ENCODE results near the gene DOK4.

- no peak for TF ChIP-seq POLR2A (IDR thresholded peaks at IDR 0.05; ENCODE audit: borderline replicate concordance, extremely low read depth, insufficient read depth, insufficient read length)
- no peak for TF ChIP-seq SP1 (IDR thresholded peaks at IDR 0.05; ENCODE audit: low read depth)
- TF ChIP-seq CTCF (IDR thresholded peaks at IDR 0.05 in 2 of 3, conservative IDR thresholded peaks at IDR 0.05 in 1 of 3; ENCODE audit: borderline replicate concordance in 1 of 3, insufficient read depth in 1 of 3, low read depth in 2 of 3, low read length in 2 of 3), result no peak
- TF ChIP-seq POLR2AphosphoS5 (IDR thresholded peaks at IDR 0.05; ENCODE audit: low read depth, low read length), result no peak
- no peak for TF ChIP-seq EZH2phosphoT487 (IDR thresholded peaks at IDR 0.05; ENCODE audit: borderline replicate concordance)
- TF ChIP-seq CEBPB (IDR thresholded peaks at IDR 0.05; ENCODE audit: low read depth), result no peak
- no peak for TF ChIP-seq EZH2 (IDR thresholded peaks at IDR 0.05)
- TF ChIP-seq YY1 (IDR thresholded peaks at IDR 0.05; ENCODE audit: extremely low read depth, insufficient replicate concordance, low read depth, low read length), result no peak
- TF ChIP-seq RAD21 (IDR thresholded peaks at IDR 0.05; ENCODE audit: low read depth), result no peak
- TF ChIP-seq ZBTB33 (IDR thresholded peaks at IDR 0.05; ENCODE audit: extremely low read depth, insufficient replicate concordance, low read length), result no peak
- TF ChIP-seq REST (IDR thresholded peaks at IDR 0.05; ENCODE audit: low read depth), result no peak
- TF ChIP-seq SRF (IDR thresholded peaks at IDR 0.05; ENCODE audit: low read depth), result no peak
Measured at GRCh38 chr16:57530522-57531252, 44.4 kb upstream of the DOK4 start.
